H1 (cell line): ENCODE data around the gene SEMA4D. TPM values are rescaled to one million over a fixed set of nuclear protein-coding genes. Genes with fewer than 3 reads are reported as not detected.

Experiments used
- CTCF ChIA-PET: fragments of 300-600 bp; sonication (Branson Sonifier 250); formaldehyde crosslinking; loops from one replicate; lab custom pipeline; 2021; ENCODE audit not compliant: partially characterized antibody; lab: Charles Lee
- POLR2A ChIA-PET: fragments of 300-600 bp; sonication (Branson Sonifier 250); formaldehyde crosslinking; loops from one replicate; lab custom pipeline; 2021; ENCODE audit warnings: inconsistent platforms; ENCODE audit not compliant: partially characterized antibody; lab: Charles Lee
- DNase-seq, 2 experiments: peaks; one replicate each; pipeline versions ENCODE4 v3.0.0 to v3.0.0-alpha.2; 2010 to 2022; ENCODE audit warnings: low spot score in 2 of 2, low read depth in 1 of 2, mixed read lengths in 1 of 2
- FAIRE-seq: peaks from 2 replicates; lab custom pipeline; 2011; peaks lifted over from hg19 to GRCh38; lab: Jason Lieb, UNC
- H2AFZ ChIP-seq: 2 replicates; pipeline ENCODE4 v1.8.1; 2012; ENCODE audit warnings: low read length, inconsistent platforms
- H2AK5ac ChIP-seq: 2 replicates; pipeline ENCODE4 v1.6.1; 2013; ENCODE audit warnings: low read depth, low read length
- H2BK120ac ChIP-seq: replicated peaks from 2 replicates; pipeline ENCODE3; 2013; ENCODE audit warnings: low read depth, low read length, inconsistent platforms
- H2BK12ac ChIP-seq: 2 replicates; pipeline ENCODE4 v1.6.1; 2013; ENCODE audit warnings: low read depth, low read length
- H2BK15ac ChIP-seq: 2 replicates; pipeline ENCODE4 v1.6.1; 2013; ENCODE audit warnings: low read length
- H2BK20ac ChIP-seq: 2 replicates; pipeline ENCODE4 v1.6.1; 2013; ENCODE audit warnings: low read length
- H2BK5ac ChIP-seq: 2 replicates; pipeline ENCODE4 v1.6.1; 2013; ENCODE audit warnings: low read depth, low read length
- H3K14ac ChIP-seq: 2 replicates; pipeline ENCODE4 v1.6.1; 2013; ENCODE audit warnings: inconsistent platforms; ENCODE audit not compliant: insufficient read length
- H3K18ac ChIP-seq: 2 replicates; pipeline ENCODE4 v1.6.1; 2013; ENCODE audit warnings: low read length; ENCODE audit errors: extremely low read depth
- H3K23ac ChIP-seq: 2 replicates; pipeline ENCODE4 v1.6.1; 2013; ENCODE audit warnings: inconsistent platforms; ENCODE audit not compliant: insufficient read length
- H3K23me2 ChIP-seq: 2 replicates; pipeline ENCODE4 v1.6.1; 2013; ENCODE audit warnings: low read depth, low read length
- H3K27ac ChIP-seq: 2 replicates; pipeline ENCODE4 v1.6.1; 2011; ENCODE audit warnings: low read depth, low read length, inconsistent platforms
- H3K27me3 ChIP-seq, 4 experiments: replicated peaks in 1 of 4; 1 replicate in 1 of 4; 2 replicates in 3 of 4; pipeline versions ENCODE4 v1.6.1 to v1.8.1; 2011 to 2013; ENCODE audit warnings: low read length in 3 of 4, mild to moderate bottlenecking in 3 of 4, inconsistent platforms in 2 of 4, mixed read lengths in 2 of 4, moderate library complexity in 1 of 4; ENCODE audit not compliant: control insufficient read depth in 3 of 4, insufficient read depth in 3 of 4; ENCODE audit errors: extremely low read depth in 1 of 4
- H3K36me3 ChIP-seq, 4 experiments: 2 replicates each; pipeline versions ENCODE4 v1.6.1 to v1.8.1; 2011 to 2013; ENCODE audit warnings: mild to moderate bottlenecking in 4 of 4, low read length in 3 of 4, moderate library complexity in 2 of 4, control low read depth in 1 of 4, inconsistent platforms in 1 of 4; ENCODE audit not compliant: insufficient read depth in 4 of 4, control insufficient read depth in 2 of 4
- H3K4ac ChIP-seq: replicated peaks from 2 replicates; pipeline ENCODE3; 2013; ENCODE audit warnings: low read length, low read depth, mixed read lengths, inconsistent platforms; ENCODE audit not compliant: insufficient read length
- H3K4me1 ChIP-seq, 4 experiments: replicated peaks in 1 of 4; 1 replicate in 1 of 4; 2 replicates in 3 of 4; pipeline versions ENCODE4 v1.6.1 to v1.8.1; 2011 to 2013; ENCODE audit warnings: low read length in 3 of 4, inconsistent platforms in 2 of 4, mixed read lengths in 1 of 4; ENCODE audit not compliant: insufficient read depth in 4 of 4, control insufficient read depth in 3 of 4
- H3K4me2 ChIP-seq, 2 experiments: 2 replicates each; pipeline versions ENCODE4 v1.6.1 to v1.8.1; 2011 to 2013; ENCODE audit warnings: low read depth in 2 of 2, low read length in 2 of 2, control low read depth in 1 of 2, inconsistent platforms in 1 of 2, mild to moderate bottlenecking in 1 of 2; ENCODE audit not compliant: insufficient read depth in 1 of 2
- H3K4me3 ChIP-seq, 4 experiments: fragments of 200-600, 300-600 bp in 1 of 4; sonication (generic), shearing (Covaris generic), sonication (Bioruptor Twin) in 1 of 4; 2 replicates each; pipeline versions ENCODE4 v1.5.1 to v1.8.1; 2011 to 2016; ENCODE audit warnings: low read length in 4 of 4, low read depth in 3 of 4, control low read depth in 2 of 4, inconsistent platforms in 2 of 4, mild to moderate bottlenecking in 2 of 4, mixed read lengths in 1 of 4, moderate library complexity in 1 of 4; ENCODE audit not compliant: insufficient read depth in 2 of 4; ENCODE audit errors: extremely low read depth in 1 of 4
- H3K56ac ChIP-seq: replicated peaks from 2 replicates; pipeline ENCODE3; 2013; ENCODE audit warnings: low read depth, mild to moderate bottlenecking, mixed read lengths, low read length, inconsistent platforms; ENCODE audit not compliant: insufficient read length
- H3K79me1 ChIP-seq: 2 replicates; pipeline ENCODE4 v1.6.1; 2013; ENCODE audit warnings: low read depth, low read length, control low read depth
- H3K79me2 ChIP-seq, 2 experiments: 2 replicates each; pipeline versions ENCODE4 v1.6.1 to v1.8.1; 2012 to 2013; ENCODE audit warnings: low read length in 2 of 2, mild to moderate bottlenecking in 2 of 2, inconsistent platforms in 1 of 2; ENCODE audit not compliant: insufficient read depth in 2 of 2, control insufficient read depth in 1 of 2
- H3K9ac ChIP-seq, 4 experiments: replicated peaks in 1 of 4; 1 replicate in 1 of 4; 2 replicates in 3 of 4; pipeline versions ENCODE4 v1.6.1 to v1.8.1; 2011 to 2013; ENCODE audit warnings: low read depth in 3 of 4, low read length in 3 of 4, control low read depth in 2 of 4, mild to moderate bottlenecking in 2 of 4, moderate library complexity in 2 of 4, inconsistent platforms in 1 of 4; ENCODE audit errors: extremely low read depth in 1 of 4
- H3K9me3 ChIP-seq, 2 experiments: 2 replicates each; pipeline versions ENCODE4 v1.6.1 to v1.8.1; 2012 to 2013; ENCODE audit warnings: mild to moderate bottlenecking in 2 of 2, moderate library complexity in 2 of 2, control low read depth in 1 of 2, inconsistent platforms in 1 of 2, low read depth in 1 of 2, low read length in 1 of 2, mixed read lengths in 1 of 2; ENCODE audit not compliant: insufficient read depth in 2 of 2
- H4K20me1 ChIP-seq, 2 experiments: replicated peaks in 1 of 2; 2 replicates each; pipeline versions ENCODE3 to v1.8.1; 2011 to 2013; ENCODE audit warnings: inconsistent platforms in 2 of 2, low read length in 2 of 2, mild to moderate bottlenecking in 1 of 2; ENCODE audit not compliant: insufficient read depth in 2 of 2, control insufficient read depth in 1 of 2
- H4K5ac ChIP-seq: 2 replicates; pipeline ENCODE4 v1.6.1; 2013; ENCODE audit warnings: low read length, low read depth, mixed read lengths, inconsistent platforms; ENCODE audit not compliant: insufficient read length
- H4K8ac ChIP-seq: 2 replicates; pipeline ENCODE4 v1.8.0; 2013; ENCODE audit warnings: mild to moderate bottlenecking, moderate library complexity, low read length, inconsistent platforms; ENCODE audit not compliant: insufficient read depth; ENCODE audit errors: extremely low read depth
- H4K91ac ChIP-seq: replicated peaks from 2 replicates; pipeline ENCODE3; 2013; ENCODE audit warnings: low read length, mixed read lengths, inconsistent platforms; ENCODE audit not compliant: insufficient read length
- ASH2L ChIP-seq: fragments of 200-600, 300-600 bp; sonication (generic); IDR thresholded peaks from one replicate; pipeline ENCODE4 v1.7.1; 2017; ENCODE audit warnings: low read length
- BACH1 ChIP-seq: IDR thresholded peaks from 2 replicates; pipeline ENCODE4 v1.6.1; 2012; ENCODE audit warnings: low read length, improper control_type of control experiment
- CHD1 ChIP-seq: IDR thresholded peaks from 2 replicates; pipeline ENCODE4 v1.6.1; 2012; ENCODE audit warnings: low read depth, low read length, improper control_type of control experiment
- EZH2 ChIP-seq: fragments of 200-600 bp; sonication (generic); IDR thresholded peaks from 2 replicates; pipeline ENCODE4 v1.7.1; 2012; ENCODE audit warnings: low read depth, mild to moderate bottlenecking, moderate library complexity, low read length, inconsistent platforms; ENCODE audit not compliant: severe bottlenecking
- JUND ChIP-seq: IDR thresholded peaks from 2 replicates; pipeline ENCODE4 v1.6.1; 2011; ENCODE audit warnings: mild to moderate bottlenecking, improper control_type of control experiment, low read length
- MAX ChIP-seq: IDR thresholded peaks from 2 replicates; pipeline ENCODE4 v1.6.1; 2012; ENCODE audit warnings: inconsistent platforms
- NANOG ChIP-seq: IDR thresholded peaks from 2 replicates; pipeline ENCODE4 v1.6.1; 2011; ENCODE audit warnings: low read length, low read depth, mild to moderate bottlenecking, inconsistent platforms; ENCODE audit not compliant: insufficient read depth, poor library complexity, severe bottlenecking
- NRF1 ChIP-seq: IDR thresholded peaks from 2 replicates; pipeline ENCODE4 v1.6.1; 2011; ENCODE audit warnings: mild to moderate bottlenecking, low read depth, low read length, improper control_type of control experiment
- POU5F1 ChIP-seq: IDR thresholded peaks from 2 replicates; pipeline ENCODE4 v1.6.1; 2011; ENCODE audit warnings: low read depth, mild to moderate bottlenecking, low read length, moderate library complexity
- SIN3A ChIP-seq, 2 experiments: IDR thresholded peaks in 1 of 2; conservative IDR thresholded peaks in 1 of 2; 2 replicates each; pipeline ENCODE4 v1.6.1; 2011 to 2012; ENCODE audit warnings: low read length in 2 of 2, improper control_type of control experiment in 1 of 2, low read depth in 1 of 2, mild to moderate bottlenecking in 1 of 2
- SIX5 ChIP-seq: IDR thresholded peaks from 2 replicates; pipeline ENCODE4 v1.6.1; 2011; ENCODE audit warnings: mild to moderate bottlenecking, low read depth, low read length
- SRF ChIP-seq: IDR thresholded peaks from 2 replicates; pipeline ENCODE4 v1.6.1; 2011; ENCODE audit warnings: mild to moderate bottlenecking, low read depth, low read length, moderate library complexity
- WGBS, 2 experiments: shearing (Covaris generic) in 1 of 2; methylation state at CpG; one replicate each; pipeline versions ENCODE4 v1.1.6 to v1.1.7; 2013 to 2015; ENCODE audit warnings: low lambda C conversion rate in 2 of 2, mixed read lengths in 2 of 2, inconsistent platforms in 1 of 2, low coverage in 1 of 2, missing lambda C conversion rate in 1 of 2; ENCODE audit not compliant: insufficient replicate concordance in 2 of 2, insufficient coverage in 1 of 2, insufficient read length in 1 of 2; ENCODE audit errors: extremely low coverage in 1 of 2, missing lambda C conversion rate in 1 of 2; 5-methylcytosine and 5-hydroxymethylcytosine counted together
- polyA plus RNA-seq, 7 experiments: library from polyadenylated mRNA; depleted of rRNA in 3 of 7; stranded (reverse) in 5 of 7; unstranded in 2 of 7; fragments of >200 nt in 5 of 7; fragments of 200-250 nt in 2 of 7; gene quantifications; 1 replicate in 5 of 7; 2 replicates in 1 of 7; 4 replicates in 1 of 7; pipeline versions ENCODE4 v1.2.1 to v1.2.3, GENCODE V29; 2011 to 2013; ENCODE audit warnings: missing spikeins in 2 of 7, mixed read lengths in 2 of 7
- total RNA-seq: library from RNA; stranded (reverse); fragmentation: NEBNext Ultra II Directional; extraction: Animal tissue kit (Norgen Biotek cat#: 25700); gene quantifications from 2 replicates; pipeline ENCODE4 v1.2.1, GENCODE V29; 2021

The SEMA4D gene
- total and polyA plus RNA-seq, 2 of the 8 experiments (the other 6 are each of a cell fraction or from before 2014, with no cell fraction given) = 21.0 to 70.4 TPM

- Histone ChIP-seq H4K8ac (no peak overlapping the region), H3K4ac (no peak overlapping the region), H2BK12ac (no peak overlapping the region), H3K56ac (no peak overlapping the region), H4K20me1 (peaks cover 3 to 17% of the 10 kb centered on the region in 2 experiments), H2BK15ac (no peak overlapping the region), H3K9me3 (no peaks in the 10 kb centered on the region), H3K36me3 (peaks cover 55 to 97% (median 81%) of the 10 kb centered on the region in 4 experiments), H3K23ac (no peak overlapping the region), H4K5ac (no peak overlapping the region), H3K18ac (no peak overlapping the region), H3K27ac (no peak overlapping the region), H2AFZ (no peak overlapping the region), H4K91ac (no peak overlapping the region), H3K23me2 (no peaks in the 10 kb centered on the region), H3K27me3 (no peaks in the 10 kb centered on the region), H3K79me2 (no peaks in the 10 kb centered on the region), H3K79me1 (peaks cover 2% of the 10 kb centered on the region; the same call in 1 of the 2 replicates), H2BK5ac (no peak overlapping the region), H2BK120ac (no peak overlapping the region), H3K4me2 (no peak overlapping the region), H3K4me3 (no peak overlapping the region), H2AK5ac (no peak overlapping the region), H2BK20ac (no peak overlapping the region), H3K4me1 (no peaks in the 10 kb centered on the region), H3K14ac (no peak overlapping the region), H3K9ac (no peak overlapping the region)
- POLR2A ChIA-PET = interaction anchor here (0.7 to 1.3 kb wide), 3 partner anchors 10 to 15 kb away, joined by 3 to 4 read pairs (median 3); no protein-coding TSS in a partner anchor
- no peak for FAIRE-seq
- CTCF ChIA-PET = no interaction called here
- 92% methylated on average over 8 of the region's 8 CpGs; no CpG with 5 or more reads in 1 of the 2 experiments for WGBS, 2 experiments
- no peak for DNase-seq
- no peak for TF ChIP-seq SIX5
- TF ChIP-seq NANOG = no peak
- no peak for TF ChIP-seq CHD1
- no peak for TF ChIP-seq EZH2
- no peak for TF ChIP-seq JUND
- no peak for TF ChIP-seq SIN3A (conservative IDR thresholded peaks at IDR 0.05 in 1 of 2, IDR thresholded peaks at IDR 0.05 in 1 of 2; ENCODE audit: low read depth in 1 of 2, low read length in 2 of 2)
- no peak for TF ChIP-seq SRF
- TF ChIP-seq POU5F1 = no peak
- TF ChIP-seq ASH2L = no peak
- no peak for TF ChIP-seq NRF1
- no peak for TF ChIP-seq BACH1
- no peak for TF ChIP-seq MAX
Measured at GRCh38 chr9:89352874-89353649, 144.9 kb downstream of the SEMA4D start.
